PC-3 (cell line): ENCODE data around the gene MAGED2. TPM values are rescaled to one million over a fixed set of nuclear protein-coding genes. Genes with fewer than 3 reads are reported as not detected.

Experiments used
- ATAC-seq: fragments of 200-7000 bp; cut with Tn5 transposase; 2 replicates; pipeline ENCODE4 v1.9.1; 2020; ENCODE audit warnings: mild to moderate bottlenecking, moderate library complexity
- BruUV-seq: library from RNA; stranded (reverse); fragments of 400-500 nt; replicated peaks from 2 replicates; lab custom pipeline; 2021; lab: Mats Ljungman, UMichigan
- CTCF ChIA-PET: fragments of 300-600 bp; sonication (Branson Sonifier 250); formaldehyde crosslinking; loops from one replicate; lab custom pipeline; 2022; ENCODE audit warnings: antibody characterized with exemption; lab: Charles Lee
- POLR2A ChIA-PET: fragments of 300-600 bp; sonication (Branson Sonifier 250); formaldehyde crosslinking; loops from one replicate; lab custom pipeline; 2022; ENCODE audit warnings: antibody characterized with exemption; ENCODE audit not compliant: unreplicated experiment; lab: Charles Lee
- DNase-seq: peaks from one replicate; pipeline ENCODE4 v3.0.0-alpha.2; 2015
- H2AFZ ChIP-seq: fragments of 300-600 bp; sonication (generic); 2 replicates; pipeline ENCODE4 v1.6.0; 2016; ENCODE audit warnings: antibody characterized with exemption, low read length
- H3F3A ChIP-seq: fragments of 300-600 bp; sonication (generic); one replicate; pipeline ENCODE4 v1.6.0; 2017; ENCODE audit warnings: antibody characterized with exemption, low read length, control low read depth, mild to moderate bottlenecking; ENCODE audit not compliant: unreplicated experiment
- H3K27ac ChIP-seq: fragments of 300-600 bp; sonication (generic); 2 replicates; pipeline ENCODE4 v1.5.1; 2016; ENCODE audit warnings: mild to moderate bottlenecking, low read length
- H3K27me3 ChIP-seq: fragments of 300-600 bp; sonication (generic); 2 replicates; pipeline ENCODE4 v1.6.1; 2016; ENCODE audit warnings: low read length, mixed read lengths
- H3K36me3 ChIP-seq: fragments of 300-600 bp; sonication (generic); 2 replicates; pipeline ENCODE4 v1.6.1; 2016; ENCODE audit warnings: low read depth, mixed run types, low read length, mixed read lengths
- H3K4me1 ChIP-seq: fragments of 300-600 bp; sonication (generic); 2 replicates; pipeline ENCODE4 v1.5.1; 2016; ENCODE audit warnings: low read length; ENCODE audit not compliant: insufficient read depth
- H3K4me2 ChIP-seq: fragments of 300-600 bp; sonication (generic); 2 replicates; pipeline ENCODE4 v1.6.0; 2016; ENCODE audit warnings: low read length
- H3K4me3 ChIP-seq: fragments of 300-600 bp; sonication (generic); 2 replicates; pipeline ENCODE4 v1.5.1; 2016; ENCODE audit warnings: mild to moderate bottlenecking, low read length, mixed read lengths
- H3K79me2 ChIP-seq: fragments of 300-600 bp; sonication (generic); 2 replicates; pipeline ENCODE4 v1.6.1; 2017; ENCODE audit warnings: low read length, mixed read lengths
- H3K9ac ChIP-seq: fragments of 300-600 bp; sonication (generic); 2 replicates; pipeline ENCODE4 v1.6.0; 2016; ENCODE audit warnings: mild to moderate bottlenecking, low read length
- H3K9me2 ChIP-seq: fragments of 300-600 bp; sonication (generic); replicated peaks from 2 replicates; pipeline ENCODE4 v1.6.1; 2016; ENCODE audit warnings: mixed run types, low read length, mixed read lengths
- H3K9me3 ChIP-seq: fragments of 300-600 bp; sonication (generic); 2 replicates; pipeline ENCODE4 v1.6.1; 2016; ENCODE audit warnings: low read length, mixed read lengths
- H4K20me1 ChIP-seq: fragments of 300-600 bp; sonication (generic); 2 replicates; pipeline ENCODE4 v1.6.1; 2016; ENCODE audit warnings: low read length, mixed read lengths
- CTCF ChIP-seq: fragments of 300-600 bp; sonication (generic); conservative IDR thresholded peaks from 2 replicates; pipeline ENCODE4 v1.5.1; 2017; ENCODE audit warnings: antibody characterized with exemption, low read depth, mild to moderate bottlenecking, low read length
- EZH2 ChIP-seq: fragments of 300-600 bp; sonication (generic); IDR thresholded peaks from one replicate; pipeline ENCODE4 v1.6.1; 2017; ENCODE audit warnings: antibody characterized with exemption, mild to moderate bottlenecking, low read length; ENCODE audit not compliant: unreplicated experiment
- EZH2phosphoT487 ChIP-seq: fragments of 300-600 bp; sonication (generic); IDR thresholded peaks from 2 replicates; pipeline ENCODE4 v1.6.1; 2018; ENCODE audit warnings: mild to moderate bottlenecking, antibody characterized with exemption, low read length, borderline replicate concordance
- intact Hi-C: fragments of 100-400 bp; cut with micrococcal nuclease; formaldehyde crosslinking; loops from 2 replicates; pipeline ENCODE4 v1.9.0; 2023
- total RNA-seq: library from RNA; depleted of rRNA; stranded (reverse); fragments of >200 nt; gene quantifications from 2 replicates; pipeline ENCODE4 v1.2.3, GENCODE V29; 2014

Gene MAGED2
- total RNA-seq, 1 experiment from 2014 or later = 61.4 TPM

GRCh38 chrX:54818221-54818620 is 10.7 kb downstream of the MAGED2 start:
- CTCF ChIA-PET = no interaction called here

GRCh38 chrX:54819201-54819600 is 11.7 kb downstream of the MAGED2 start:
- H3K4me1 ChIP-seq = peaks cover 2% of the 10 kb centered on the region
- BruUV-seq = no TSS peak
- H3K27ac ChIP-seq = no peak overlapping the region
- ChIA-PET CTCF (no interaction called here), POLR2A (no interaction called here)
- H3K4me2 ChIP-seq = no peak overlapping the region
- intact Hi-C loops = no loop called here
- H3K9me2 ChIP-seq = no peaks in the 10 kb centered on the region
- H3F3A ChIP-seq = no peaks in the 10 kb centered on the region
- H4K20me1 ChIP-seq = no peaks in the 10 kb centered on the region
- DNase-seq (no peak), ATAC-seq (no peak)
- H3K9me3 ChIP-seq = no peaks in the 10 kb centered on the region
- H3K9ac ChIP-seq = no peak overlapping the region
- no peak overlapping the region for H2AFZ ChIP-seq
- no peak overlapping the region for H3K4me3 ChIP-seq
- TF ChIP-seq EZH2 (no peak), CTCF (no peak), EZH2phosphoT487 (no peak)
- H3K79me2 ChIP-seq = no peaks in the 10 kb centered on the region
- no peaks in the 10 kb centered on the region for H3K27me3 ChIP-seq
- H3K36me3 ChIP-seq = peaks cover 8% of the 10 kb centered on the region; the same call in 1 of the 2 replicates

More at GRCh38 chrX:54818221-54818620, 10.7 kb downstream of the MAGED2 start:
- Histone ChIP-seq H2AFZ (no peak overlapping the region), H3K79me2 (no peaks in the 10 kb centered on the region), H4K20me1 (no peaks in the 10 kb centered on the region), H3K9me2 (no peaks in the 10 kb centered on the region), H3K4me2 (no peak overlapping the region), H3K4me3 (no peak overlapping the region), H3K4me1 (no peaks in the 10 kb centered on the region), H3K27me3 (no peaks in the 10 kb centered on the region), H3K9me3 (no peaks in the 10 kb centered on the region), H3K27ac (no peak overlapping the region), H3K36me3 (peaks cover 18% of the 10 kb centered on the region; the same call in 1 of the 2 replicates), H3F3A (no peaks in the 10 kb centered on the region), H3K9ac (no peak overlapping the region)
- ATAC-seq (no peak), DNase-seq (no peak)
- no TSS peak for BruUV-seq
- TF ChIP-seq CTCF (no peak), EZH2 (no peak)
- POLR2A ChIA-PET = no interaction called here
- intact Hi-C loops = no loop called here

- no TSS peak for BruUV-seq
- H3K27me3 ChIP-seq = no peaks in the 10 kb centered on the region
- H4K20me1 ChIP-seq = no peaks in the 10 kb centered on the region
- H3K9ac ChIP-seq = no peak overlapping the region
- H3K4me1 ChIP-seq = peaks cover 9% of the 10 kb centered on the region
- no peaks in the 10 kb centered on the region for H3F3A ChIP-seq
- no peaks in the 10 kb centered on the region for H3K9me3 ChIP-seq
- TF ChIP-seq EZH2 (no peak), EZH2phosphoT487 (no peak), CTCF (no peak)
- H3K36me3 ChIP-seq = no peaks in the 10 kb centered on the region
- intact Hi-C loops = no loop called here
- no peak overlapping the region for H3K4me2 ChIP-seq
- no peak overlapping the region for H3K27ac ChIP-seq
- CTCF ChIA-PET = no interaction called here
- H3K9me2 ChIP-seq = no peaks in the 10 kb centered on the region
- ATAC-seq (no peak), DNase-seq (no peak)
- H3K4me3 ChIP-seq = no peak overlapping the region
- H3K79me2 ChIP-seq = no peaks in the 10 kb centered on the region
- POLR2A ChIA-PET = no interaction called here
- no peak overlapping the region for H2AFZ ChIP-seq
Measured at GRCh38 chrX:54820737-54821136, 13.2 kb downstream of the MAGED2 start.
